Lung (tissue), 12 donors: ENCODE measurements around the gene IL1B. TPM values are rescaled to one million over a fixed set of nuclear protein-coding genes. Genes with fewer than 3 reads are reported as not detected.

Source experiments
- ATAC-seq: fragments of 200-7000 bp; cut with Tn5 transposase; one replicate; pipeline ENCODE4 v1.9.1; 2020; ENCODE audit warnings: moderate number of reproducible peaks; ENCODE audit not compliant: insufficient read depth, low FRiP score
- DNase-seq, 3 donors: peaks; one replicate each; pipeline ENCODE4 v3.0.0-alpha.2; 2013 to 2017
- H3K27ac ChIP-seq, 2 donors: one replicate each; pipeline ENCODE4 v1.5.1; 2013; ENCODE audit warnings: mild to moderate bottlenecking in 2 of 2, moderate library complexity in 2 of 2, control low read depth in 1 of 2, inconsistent platforms in 1 of 2, low read depth in 1 of 2, low read length in 1 of 2
- H3K27me3 ChIP-seq, 3 donors: one replicate each; pipeline ENCODE4 v1.5.1; 2013; ENCODE audit warnings: low read length in 2 of 3; ENCODE audit not compliant: control insufficient read depth in 3 of 3, insufficient read depth in 3 of 3
- H3K36me3 ChIP-seq, 4 donors: one replicate each; pipeline ENCODE4 v1.5.1; 2013; ENCODE audit warnings: low read length in 4 of 4, mild to moderate bottlenecking in 1 of 4, moderate library complexity in 1 of 4; ENCODE audit not compliant: control insufficient read depth in 4 of 4, insufficient read depth in 4 of 4
- H3K4me1 ChIP-seq, 5 donors: one replicate each; pipeline ENCODE4 v1.5.1; 2013; ENCODE audit warnings: low read length in 5 of 5, mild to moderate bottlenecking in 2 of 5, moderate library complexity in 1 of 5; ENCODE audit not compliant: control insufficient read depth in 5 of 5, insufficient read depth in 5 of 5
- H3K4me3 ChIP-seq: one replicate; pipeline ENCODE4 v1.5.1; 2013; ENCODE audit warnings: mild to moderate bottlenecking, control low read depth, moderate library complexity
- H3K9ac ChIP-seq, 2 donors: one replicate each; pipeline ENCODE4 v1.5.1; 2013; ENCODE audit warnings: low read length in 2 of 2, control low read depth in 1 of 2; ENCODE audit not compliant: insufficient read depth in 1 of 2
- H3K9me3 ChIP-seq, 4 donors: one replicate each; pipeline ENCODE4 v1.5.1; 2013; ENCODE audit warnings: low read length in 3 of 4, mild to moderate bottlenecking in 1 of 4, moderate library complexity in 1 of 4; ENCODE audit not compliant: control insufficient read depth in 4 of 4, insufficient read depth in 3 of 4
- WGBS, 2 donors: extraction: QIAGEN DNeasy Blood & Tissue Kit; methylation state at CpG; one replicate each; pipeline ENCODE4 v1.1.7; 2013; 5-methylcytosine and 5-hydroxymethylcytosine counted together
- polyA plus RNA-seq, 2 donors: library from polyadenylated mRNA; stranded (reverse); fragments of 200-250 nt; gene quantifications; one replicate each; pipeline ENCODE4 v1.2.1, GENCODE V29; 2013
- total RNA-seq, 2 donors: library from RNA; depleted of rRNA in 1 of 2; stranded (reverse); fragments of >200 nt in 1 of 2; gene quantifications; one replicate each; pipeline ENCODE4 v1.2.1, GENCODE V29; 2014 to 2021
- TF ChIP-seq, protein P1 (sequence below): IDR thresholded peaks from 2 replicates; pipeline ENCODE4 v1.5.1; 2012; ENCODE audit warnings: mild to moderate bottlenecking; ENCODE audit errors: control extremely low read depth, extremely low read depth
- donor health status: control.
- donor health status: control.
- donor health status: Bipolar disorder and iron deficiency.
- donor health status: healthy.
- donor health status: DM: yes; HTN: yes; CAD: no.

Gene IL1B
- total and polyA plus RNA-seq, 4 donors, result 3.8 to 482 (median 13.2) TPM

DNA sequence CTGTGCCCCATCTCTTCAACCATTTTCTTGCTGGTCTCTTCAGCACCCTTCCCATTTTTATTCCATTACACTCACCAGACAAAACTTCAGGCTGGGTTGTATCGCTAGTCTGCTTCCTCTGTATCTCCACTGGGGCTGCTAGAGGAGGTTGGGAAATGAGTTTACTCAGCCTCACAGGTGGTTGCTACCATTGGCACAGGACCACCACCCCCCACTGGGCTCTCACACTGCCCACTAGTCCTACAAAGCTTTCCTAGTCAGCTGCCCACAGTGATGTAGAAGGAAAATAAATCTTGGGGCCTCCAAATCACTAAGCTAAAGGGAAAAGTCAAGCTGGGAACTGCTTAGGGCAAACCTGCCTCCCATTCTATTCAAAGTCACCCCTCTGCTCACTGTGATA lies 12.3 kb upstream of the IL1B start:
- ATAC-seq (no peak), DNase-seq (no peak)
- WGBS, 2 donors, result 93 to 96% methylated on average over 1 of the region's 1 CpG
- Histone ChIP-seq H3K9ac (no peak overlapping the region), H3K27ac (no peak overlapping the region), H3K36me3 (no peaks in the 10 kb centered on the region), H3K4me1 (no peaks in the 10 kb centered on the region), H3K4me3 (no peak overlapping the region), H3K9me3 (peaks cover 0 to 3% (median 0%) of the 10 kb centered on the region in 4 donors), H3K27me3 (peaks cover 0 to 3% (median 0%) of the 10 kb centered on the region in 3 donors)
- TF ChIP-seq, protein P1, sequence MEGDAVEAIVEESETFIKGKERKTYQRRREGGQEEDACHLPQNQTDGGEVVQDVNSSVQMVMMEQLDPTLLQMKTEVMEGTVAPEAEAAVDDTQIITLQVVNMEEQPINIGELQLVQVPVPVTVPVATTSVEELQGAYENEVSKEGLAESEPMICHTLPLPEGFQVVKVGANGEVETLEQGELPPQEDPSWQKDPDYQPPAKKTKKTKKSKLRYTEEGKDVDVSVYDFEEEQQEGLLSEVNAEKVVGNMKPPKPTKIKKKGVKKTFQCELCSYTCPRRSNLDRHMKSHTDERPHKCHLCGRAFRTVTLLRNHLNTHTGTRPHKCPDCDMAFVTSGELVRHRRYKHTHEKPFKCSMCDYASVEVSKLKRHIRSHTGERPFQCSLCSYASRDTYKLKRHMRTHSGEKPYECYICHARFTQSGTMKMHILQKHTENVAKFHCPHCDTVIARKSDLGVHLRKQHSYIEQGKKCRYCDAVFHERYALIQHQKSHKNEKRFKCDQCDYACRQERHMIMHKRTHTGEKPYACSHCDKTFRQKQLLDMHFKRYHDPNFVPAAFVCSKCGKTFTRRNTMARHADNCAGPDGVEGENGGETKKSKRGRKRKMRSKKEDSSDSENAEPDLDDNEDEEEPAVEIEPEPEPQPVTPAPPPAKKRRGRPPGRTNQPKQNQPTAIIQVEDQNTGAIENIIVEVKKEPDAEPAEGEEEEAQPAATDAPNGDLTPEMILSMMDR, result no peak

DNA sequence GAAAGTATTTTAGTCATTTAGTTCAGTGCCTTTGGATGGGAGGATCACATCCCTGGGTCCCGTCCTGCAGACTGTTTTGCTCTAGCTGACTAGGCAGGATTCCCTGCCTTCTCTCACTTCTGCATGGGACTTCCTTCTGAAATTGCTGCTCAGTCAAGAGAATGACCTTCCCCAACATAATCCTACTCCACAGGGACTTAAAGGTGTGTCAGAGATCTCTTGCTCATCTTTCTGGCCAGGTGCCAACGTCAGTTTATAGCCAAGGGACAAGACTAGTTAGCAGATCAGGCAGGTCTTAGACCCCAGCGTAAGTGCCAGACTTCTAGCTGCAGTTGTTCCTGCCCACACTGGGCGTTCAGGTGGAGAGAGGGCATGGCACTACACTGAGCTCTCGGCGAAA lies 9.5 kb upstream of the IL1B start:
- H3K4me1 ChIP-seq, result no peaks in the 10 kb centered on the region
- TF ChIP-seq, protein P1, result no peak
- peaks cover 0 to 3% (median 0%) of the 10 kb centered on the region in 3 donors for H3K27me3 ChIP-seq
- no peak overlapping the region for H3K9ac ChIP-seq
- no peak for ATAC-seq
- no peak overlapping the region for H3K4me3 ChIP-seq
- no peaks in the 10 kb centered on the region for H3K36me3 ChIP-seq
- no peak overlapping the region for H3K27ac ChIP-seq
- peaks cover 0 to 3% (median 0%) of the 10 kb centered on the region in 4 donors for H3K9me3 ChIP-seq
- no peak for DNase-seq
- WGBS, 2 donors, result 90 to 95% methylated on average over 6 of the region's 6 CpGs

DNA sequence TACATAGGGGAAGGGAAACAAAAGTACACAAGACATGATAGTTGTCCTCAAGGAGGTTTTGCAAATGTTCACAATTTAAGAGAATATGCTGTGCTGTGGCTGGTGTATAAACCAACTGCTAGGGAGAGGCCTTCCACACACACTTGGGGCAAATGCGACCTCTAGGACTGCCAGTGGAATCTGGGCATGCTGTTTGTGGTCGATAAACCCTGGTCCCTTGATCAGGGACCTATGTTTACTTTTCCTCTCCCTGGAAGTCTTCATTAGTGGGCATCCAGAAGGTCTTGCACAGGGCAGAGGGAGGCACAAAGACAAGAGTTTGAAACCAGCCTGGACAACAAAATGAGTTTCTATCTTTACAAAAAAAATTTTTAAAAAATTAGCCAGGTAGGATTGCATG lies 7.3 kb upstream of the IL1B start:
- Histone ChIP-seq H3K36me3 (no peaks in the 10 kb centered on the region), H3K9me3 (peaks cover 0 to 3% (median 0%) of the 10 kb centered on the region in 4 donors), H3K27ac (no peak overlapping the region), H3K4me3 (no peak overlapping the region), H3K9ac (no peak overlapping the region), H3K27me3 (peaks cover 0 to 3% (median 0%) of the 10 kb centered on the region in 3 donors), H3K4me1 (no peaks in the 10 kb centered on the region)
- DNase-seq, result no peak
- ATAC-seq, result no peak
- TF ChIP-seq, protein P1, result no peak
- 83 to 88% methylated on average over 2 of the region's 2 CpGs for WGBS, 2 donors

DNA sequence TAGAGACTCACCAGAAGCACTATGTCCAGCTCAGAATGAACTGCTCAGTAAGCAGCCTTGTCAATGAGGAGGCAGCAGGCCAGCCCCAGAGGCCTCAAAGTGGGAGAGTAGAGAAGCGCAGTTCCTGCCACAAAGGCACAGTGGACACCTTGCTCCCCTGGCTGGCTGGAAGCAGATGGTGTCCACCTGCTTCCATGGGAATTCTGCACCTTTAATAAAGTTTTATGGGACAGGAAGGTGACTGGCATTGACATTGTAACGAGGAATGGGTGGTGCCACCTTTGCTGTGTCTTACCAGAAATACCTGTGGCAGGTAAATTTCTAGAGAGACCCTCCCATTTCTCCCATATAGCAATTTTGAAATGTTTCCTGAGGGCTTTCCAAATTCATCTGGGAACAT lies 6.7 kb upstream of the IL1B start:
- Histone ChIP-seq H3K27ac (no peak overlapping the region), H3K36me3 (no peaks in the 10 kb centered on the region), H3K9ac (no peak overlapping the region), H3K27me3 (peaks cover 0 to 3% (median 0%) of the 10 kb centered on the region in 3 donors), H3K9me3 (peaks cover 0 to 3% (median 0%) of the 10 kb centered on the region in 4 donors), H3K4me3 (no peak overlapping the region), H3K4me1 (no peaks in the 10 kb centered on the region)
- WGBS, 2 donors, result 98 to 100% methylated on average over 2 of the region's 2 CpGs
- no peak for ATAC-seq
- TF ChIP-seq, protein P1, result no peak
- no peak for DNase-seq
